Nephron progenitor cell (in vitro differentiated cells): ENCODE measurements around the gene PLIN3.
"Not testable (repeated sequence)": the region's sequence is repeated elsewhere in the genome, so short reads cannot be mapped to it uniquely, and the experiment has no call there.

Experiments
- DNase-seq: peaks from one replicate; pipeline ENCODE4 v3.0.0; 2021
- H3K27ac Mint-ChIP-seq: 2 replicates; pipeline ENCODE4 v1.8.0; 2021; ENCODE audit warnings: mild to moderate bottlenecking, moderate library complexity, mixed read lengths
- H3K27me3 Mint-ChIP-seq: 2 replicates; pipeline ENCODE4 v1.8.0; 2021; ENCODE audit warnings: mild to moderate bottlenecking, low read depth, mixed read lengths; ENCODE audit not compliant: poor library complexity
- H3K36me3 Mint-ChIP-seq: 2 replicates; pipeline ENCODE4 v1.8.0; 2021; ENCODE audit warnings: low read depth, mixed read lengths
- H3K4me1 Mint-ChIP-seq: 2 replicates; pipeline ENCODE4 v1.8.0; 2021; ENCODE audit warnings: mixed read lengths
- H3K4me3 Mint-ChIP-seq: 2 replicates; pipeline ENCODE4 v1.8.0; 2021; ENCODE audit warnings: mild to moderate bottlenecking, moderate library complexity, mixed read lengths
- H3K9me3 Mint-ChIP-seq: 2 replicates; pipeline ENCODE4 v1.8.0; 2021; ENCODE audit warnings: mild to moderate bottlenecking, moderate library complexity, mixed read lengths
- TF ChIP-seq, protein P1 (sequence below): fragments of 200-600 bp; sonication (generic); IDR thresholded peaks from 2 replicates; pipeline ENCODE4 v1.5.0; 2021; ENCODE audit warnings: antibody characterized with exemption

PLIN3 gene

DNA sequence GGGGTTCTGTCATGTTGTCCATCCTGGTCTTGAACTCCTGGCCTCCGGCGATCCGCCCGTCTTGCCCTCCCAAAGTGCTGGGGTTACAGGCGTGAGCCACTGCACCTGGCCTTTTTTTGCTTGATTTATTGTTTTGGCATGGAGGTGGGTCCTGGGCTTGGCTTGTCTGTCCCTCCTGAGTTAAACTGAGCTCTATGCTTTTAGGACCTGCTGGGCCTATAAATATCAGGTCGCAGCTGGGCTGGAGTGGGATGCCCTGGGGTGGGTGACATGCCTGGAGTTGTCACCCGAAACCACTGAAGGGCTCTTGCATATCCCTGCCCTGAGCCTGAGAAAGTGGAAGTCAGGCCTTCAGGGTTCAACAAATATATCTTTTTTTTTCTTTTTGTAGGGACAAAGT is 29.7 kb upstream of the PLIN3 start:
- H3K27me3 Mint-ChIP-seq = peaks cover 6% of the 10 kb centered on the region
- TF ChIP-seq, protein P1, sequence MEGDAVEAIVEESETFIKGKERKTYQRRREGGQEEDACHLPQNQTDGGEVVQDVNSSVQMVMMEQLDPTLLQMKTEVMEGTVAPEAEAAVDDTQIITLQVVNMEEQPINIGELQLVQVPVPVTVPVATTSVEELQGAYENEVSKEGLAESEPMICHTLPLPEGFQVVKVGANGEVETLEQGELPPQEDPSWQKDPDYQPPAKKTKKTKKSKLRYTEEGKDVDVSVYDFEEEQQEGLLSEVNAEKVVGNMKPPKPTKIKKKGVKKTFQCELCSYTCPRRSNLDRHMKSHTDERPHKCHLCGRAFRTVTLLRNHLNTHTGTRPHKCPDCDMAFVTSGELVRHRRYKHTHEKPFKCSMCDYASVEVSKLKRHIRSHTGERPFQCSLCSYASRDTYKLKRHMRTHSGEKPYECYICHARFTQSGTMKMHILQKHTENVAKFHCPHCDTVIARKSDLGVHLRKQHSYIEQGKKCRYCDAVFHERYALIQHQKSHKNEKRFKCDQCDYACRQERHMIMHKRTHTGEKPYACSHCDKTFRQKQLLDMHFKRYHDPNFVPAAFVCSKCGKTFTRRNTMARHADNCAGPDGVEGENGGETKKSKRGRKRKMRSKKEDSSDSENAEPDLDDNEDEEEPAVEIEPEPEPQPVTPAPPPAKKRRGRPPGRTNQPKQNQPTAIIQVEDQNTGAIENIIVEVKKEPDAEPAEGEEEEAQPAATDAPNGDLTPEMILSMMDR = no peak

DNA sequence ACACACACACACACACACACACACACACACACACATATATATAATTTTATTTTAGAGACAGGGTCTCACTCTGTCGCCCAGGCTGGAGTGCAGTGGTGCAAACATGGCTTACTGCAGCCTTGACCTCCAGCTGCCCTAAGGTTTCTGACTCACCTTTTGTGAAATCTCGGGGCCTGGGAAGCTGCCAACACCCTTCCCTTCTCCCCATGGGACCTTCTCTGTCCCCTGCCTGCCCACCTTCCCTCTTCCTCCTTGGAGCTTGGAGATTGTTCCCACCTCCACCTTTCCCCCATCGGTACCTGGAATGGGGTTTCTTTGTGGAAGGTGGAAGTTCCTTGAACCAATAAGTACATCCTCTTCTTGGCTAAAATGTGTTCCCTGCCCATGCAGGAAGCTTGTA is 28.9 kb upstream of the PLIN3 start:
- no peak for DNase-seq
- Mint-ChIP-seq H3K9me3 (peaks cover 3% of the 10 kb centered on the region), H3K36me3 (no peaks in the 10 kb centered on the region), H3K4me3 (no peak overlapping the region), H3K27ac (no peak overlapping the region), H3K27me3 (no peaks in the 10 kb centered on the region), H3K4me1 (peaks cover 27% of the 10 kb centered on the region)
- TF ChIP-seq, protein P1 = no peak

More for the DNA sequence above, 29.7 kb upstream of the PLIN3 start:
- DNase-seq = no peak
- Mint-ChIP-seq H3K9me3 (peaks cover 3% of the 10 kb centered on the region), H3K27ac (no peak overlapping the region), H3K36me3 (no peaks in the 10 kb centered on the region), H3K4me3 (no peak overlapping the region), H3K4me1 (peaks cover 31% of the 10 kb centered on the region)

DNA sequence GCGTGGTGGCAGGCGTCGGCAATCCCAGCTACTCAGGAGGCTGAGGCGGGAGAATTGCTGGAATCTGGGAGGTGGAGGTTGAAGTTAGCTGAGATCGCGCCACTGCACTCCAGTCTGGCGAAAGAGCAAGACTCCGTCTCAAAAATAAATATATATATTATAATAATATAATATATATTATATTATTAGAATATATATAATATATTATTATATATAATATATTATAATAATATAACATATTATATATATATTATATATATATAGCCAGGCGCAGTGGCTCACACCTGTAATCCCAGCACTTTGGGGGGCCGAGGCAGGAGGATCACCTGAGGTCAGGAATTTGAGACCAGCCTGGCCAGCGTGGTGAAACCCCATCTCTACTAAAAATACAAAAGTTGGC is 25.5 kb upstream of the PLIN3 start:
- not testable (repeated sequence) for H3K4me3 Mint-ChIP-seq, DNase-seq, H3K36me3 Mint-ChIP-seq, H3K27ac Mint-ChIP-seq, H3K27me3 Mint-ChIP-seq, H3K9me3 Mint-ChIP-seq
- peaks cover 41% of the 10 kb centered on the region for H3K4me1 Mint-ChIP-seq

DNA sequence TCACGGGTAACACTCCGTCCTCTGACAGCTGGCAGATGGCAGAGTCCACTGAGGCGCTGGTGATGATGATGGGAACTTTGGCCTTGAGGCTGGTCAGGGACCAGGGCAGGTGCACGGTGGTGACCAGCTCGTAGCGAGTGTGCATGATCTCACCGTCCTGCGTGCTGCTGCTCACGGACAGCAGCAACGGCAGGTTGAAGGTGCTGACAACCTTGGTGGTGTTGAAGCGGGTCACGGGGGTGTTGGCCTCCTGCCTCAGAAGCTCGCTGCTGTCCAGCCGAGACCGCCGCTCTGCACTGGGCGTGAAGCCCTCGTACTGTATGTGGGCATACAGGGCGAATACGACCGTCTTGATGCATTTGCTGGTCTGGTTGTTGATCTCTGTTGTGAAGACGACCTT is 23.6 kb upstream of the PLIN3 start:
- Mint-ChIP-seq H3K4me1 (peaks cover 29% of the 10 kb centered on the region), H3K27me3 (no peaks in the 10 kb centered on the region), H3K36me3 (no peaks in the 10 kb centered on the region), H3K9me3 (peaks cover 3% of the 10 kb centered on the region), H3K4me3 (no peak overlapping the region), H3K27ac (no peak overlapping the region)
- DNase-seq = no peak
- TF ChIP-seq, protein P1 = no peak

DNA sequence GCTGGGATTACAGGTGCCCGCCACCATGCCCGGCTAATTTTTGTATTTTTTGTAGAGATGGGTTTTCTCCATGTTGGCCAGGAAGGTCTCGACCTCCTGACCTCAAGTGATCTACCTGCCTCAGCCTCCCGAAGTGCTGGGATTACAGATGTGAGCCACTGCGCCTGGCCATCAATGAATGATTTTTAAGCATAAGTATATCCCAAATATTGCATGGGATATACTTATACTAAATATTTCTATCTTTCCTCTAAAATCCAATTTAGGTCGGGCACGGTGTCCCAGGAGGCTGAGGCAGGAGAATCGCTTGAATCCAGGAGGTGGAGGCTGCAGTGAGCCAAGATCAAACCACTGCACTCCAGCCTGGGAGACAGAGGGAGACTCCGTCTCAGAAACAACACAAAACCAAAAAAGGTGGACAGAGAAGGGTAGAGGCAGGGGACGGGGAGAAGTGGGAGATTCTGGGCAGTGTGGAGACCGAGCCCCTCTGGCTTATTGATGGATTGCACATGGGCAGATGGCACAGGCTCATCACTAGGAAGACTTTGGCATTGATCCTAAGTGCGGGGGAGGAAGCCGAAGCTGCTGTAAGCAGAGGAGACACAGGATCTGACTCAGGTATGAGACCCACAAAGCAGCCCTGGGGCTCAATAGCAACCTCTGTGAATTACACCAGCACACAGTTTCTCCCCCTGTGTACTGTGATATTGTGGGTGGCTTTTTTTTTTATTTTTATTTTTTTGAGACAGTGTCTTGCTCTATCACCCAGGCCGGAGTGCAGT is 21.8 kb upstream of the PLIN3 start:
- TF ChIP-seq, protein P1 = no peak
- Mint-ChIP-seq H3K27me3 (no peaks in the 10 kb centered on the region), H3K4me1 (peaks cover 15% of the 10 kb centered on the region), H3K36me3 (no peaks in the 10 kb centered on the region), H3K9me3 (no peaks in the 10 kb centered on the region), H3K27ac (no peak overlapping the region), H3K4me3 (no peak overlapping the region)
- DNase-seq = no peak

DNA sequence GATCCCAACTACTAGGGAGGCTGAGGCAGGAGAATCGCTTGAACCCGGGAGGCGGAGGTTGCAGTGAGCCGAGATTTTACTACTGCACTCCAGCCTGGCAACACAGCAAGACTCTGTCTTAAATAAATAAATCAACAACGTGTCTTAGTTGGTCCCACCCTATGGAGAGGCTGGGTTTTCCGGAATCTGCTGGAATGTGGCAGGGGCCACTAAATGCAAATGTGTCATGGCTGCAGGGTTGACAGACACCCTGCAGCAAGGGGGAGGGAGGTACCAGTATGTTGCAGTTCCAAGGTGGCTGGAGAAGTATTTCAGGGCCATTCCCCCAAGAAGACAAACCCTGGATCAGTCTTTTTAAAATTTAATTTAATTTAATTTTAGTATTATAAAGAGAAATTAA is 20.3 kb upstream of the PLIN3 start:
- H3K4me1 Mint-ChIP-seq = peaks cover 15% of the 10 kb centered on the region
- H3K36me3 Mint-ChIP-seq, DNase-seq, H3K9me3 Mint-ChIP-seq, H3K4me3 Mint-ChIP-seq, H3K27ac Mint-ChIP-seq, H3K27me3 Mint-ChIP-seq: not testable (repeated sequence)

DNA sequence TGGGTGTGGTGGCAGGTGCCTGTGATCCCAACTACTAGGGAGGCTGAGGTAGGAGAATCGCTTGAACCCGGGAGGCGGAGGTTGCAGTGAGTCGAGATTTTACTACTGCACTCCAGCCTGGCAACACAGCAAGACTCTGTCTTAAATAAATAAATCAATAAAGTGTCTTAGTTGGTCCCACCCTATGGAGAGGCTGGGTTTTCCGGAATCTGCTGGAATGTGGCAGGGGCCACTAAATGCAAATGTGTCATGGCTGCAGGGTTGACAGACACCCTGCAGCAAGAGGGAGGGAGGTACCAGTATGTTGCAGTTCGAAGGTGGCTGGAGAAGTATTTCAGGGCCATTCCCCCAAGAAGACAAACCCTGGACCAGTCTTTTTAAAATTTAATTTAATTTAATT is 17.5 kb upstream of the PLIN3 start:
- H3K4me1 Mint-ChIP-seq, H3K4me3 Mint-ChIP-seq, H3K27me3 Mint-ChIP-seq, H3K9me3 Mint-ChIP-seq, H3K36me3 Mint-ChIP-seq, DNase-seq, H3K27ac Mint-ChIP-seq: not testable (repeated sequence)

DNA sequence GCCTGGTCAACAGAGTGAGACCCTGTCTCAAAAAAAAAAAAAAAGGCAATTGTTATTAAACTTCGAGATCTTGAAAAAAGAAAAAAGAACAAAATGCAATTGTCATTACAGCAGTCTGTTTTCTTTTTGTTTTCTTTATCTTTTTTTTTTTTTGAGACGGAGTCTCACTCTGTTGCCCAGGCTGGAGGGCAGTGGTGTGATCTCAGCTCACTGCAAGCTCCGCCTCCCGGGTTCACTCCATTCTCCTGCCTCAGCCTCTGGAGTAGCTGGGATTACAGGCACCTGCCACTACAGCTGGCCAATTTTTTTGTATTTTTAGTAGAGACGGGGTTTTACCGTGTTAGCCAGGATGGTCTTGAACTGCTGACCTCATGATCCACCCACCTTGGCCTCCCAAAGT is 15.4 kb upstream of the PLIN3 start:
- H3K27me3 Mint-ChIP-seq, DNase-seq, H3K9me3 Mint-ChIP-seq, H3K4me3 Mint-ChIP-seq, H3K27ac Mint-ChIP-seq, H3K4me1 Mint-ChIP-seq, H3K36me3 Mint-ChIP-seq: not testable (repeated sequence)
